Measurements from ENCODE around the gene NOG. TPM values are rescaled to one million over a fixed set of nuclear protein-coding genes. Genes with fewer than 3 reads are reported as not detected.

NOG gene
- total and polyA plus RNA-seq, 7 donors: 0.16 to 0.52 (median 0.36) TPM; not detected in 4

GRCh38 chr17:56599088-56599487, 5.6 kb downstream of the NOG start:
- H3K36me3 ChIP-seq: no peaks in the 10 kb centered on the region
- H3K4me1 ChIP-seq: peaks cover 0 to 39% (median 38%) of the 10 kb centered on the region in 4 donors
- H3K27me3 ChIP-seq: peaks cover 50 to 97% (median 74%) of the 10 kb centered on the region in 3 donors
- DNase-seq: no peak
- WGBS, 2 donors: 66 to 68% methylated on average over 4 of the region's 4 CpGs
- no peaks in the 10 kb centered on the region for H3K9me3 ChIP-seq
- H3K4me3 ChIP-seq: no peak overlapping the region
- TF ChIP-seq POLR2AphosphoS5 (IDR thresholded peaks at IDR 0.05) (no peak), POLR2A (IDR thresholded peaks at IDR 0.05) (no peak)
- no peak overlapping the region for H3K27ac ChIP-seq
- intact Hi-C loops (cut with DNase I): no loop called here

GRCh38 chr17:56599566-56599965, 6.1 kb downstream of the NOG start:
- no peak overlapping the region for H3K27ac ChIP-seq
- TF ChIP-seq POLR2AphosphoS5 (IDR thresholded peaks at IDR 0.05) (no peak), CTCF (IDR thresholded peaks at IDR 0.05) (no peak), EP300 (IDR thresholded peaks at IDR 0.05) (no peak), POLR2A (IDR thresholded peaks at IDR 0.05) (no peak)
- H3K4me3 ChIP-seq: no peak overlapping the region
- H3K4me1 ChIP-seq: peaks cover 0 to 34% (median 33%) of the 10 kb centered on the region in 4 donors
- no peaks in the 10 kb centered on the region for H3K36me3 ChIP-seq
- DNase-seq: no peak
- H3K27me3 ChIP-seq: peaks cover 50 to 92% (median 74%) of the 10 kb centered on the region in 3 donors
- H3K9me3 ChIP-seq: no peaks in the 10 kb centered on the region
- WGBS, 2 donors: 83 to 86% methylated on average over 1 of the region's 1 CpG
- intact Hi-C loops (cut with DNase I): no loop called here

GRCh38 chr17:56600256-56600655, 6.8 kb downstream of the NOG start:
- Histone ChIP-seq H3K36me3 (no peaks in the 10 kb centered on the region), H3K27me3 (peaks cover 50 to 85% (median 74%) of the 10 kb centered on the region in 3 donors), H3K9me3 (no peaks in the 10 kb centered on the region), H3K4me1 (peaks cover 0 to 27% (median 26%) of the 10 kb centered on the region in 4 donors), H3K4me3 (no peak overlapping the region), H3K27ac (no peak overlapping the region)
- TF ChIP-seq EP300 (IDR thresholded peaks at IDR 0.05): no peak
- TF ChIP-seq POLR2AphosphoS5 (IDR thresholded peaks at IDR 0.05): no peak
- TF ChIP-seq CTCF (IDR thresholded peaks at IDR 0.05): no peak
- no peak for TF ChIP-seq POLR2A (IDR thresholded peaks at IDR 0.05)
- 94 to 99% methylated on average over 1 of the region's 1 CpG for WGBS, 2 donors
- intact Hi-C loops (cut with DNase I): no loop called here
- DNase-seq: no peak

- DNase-seq: no peak
- Histone ChIP-seq H3K27ac (no peak overlapping the region), H3K36me3 (no peaks in the 10 kb centered on the region), H3K4me3 (no peak overlapping the region), H3K9me3 (no peaks in the 10 kb centered on the region), H3K27me3 (peaks cover 39 to 71% (median 62%) of the 10 kb centered on the region in 3 donors), H3K4me1 (peaks cover 0 to 15% (median 15%) of the 10 kb centered on the region in 4 donors)
- TF ChIP-seq POLR2AphosphoS5 (IDR thresholded peaks at IDR 0.05) (no peak), CTCF (IDR thresholded peaks at IDR 0.05) (no peak), EP300 (IDR thresholded peaks at IDR 0.05) (no peak), POLR2A (IDR thresholded peaks at IDR 0.05) (no peak)
- intact Hi-C loops (cut with DNase I): no loop called here
- WGBS, 2 donors: 63 to 86% methylated on average over 1 of the region's 1 CpG
Measured at GRCh38 chr17:56601591-56601990, 8.1 kb downstream of the NOG start.

GRCh38 chr17:56602292-56603130, 9.0 kb downstream of the NOG start:
- intact Hi-C loops (cut with DNase I): no loop called here
- no peaks in the 10 kb centered on the region for H3K36me3 ChIP-seq
- H3K27me3 ChIP-seq: peaks cover 33 to 62% (median 54%) of the 10 kb centered on the region in 3 donors
- no peak overlapping the region for H3K27ac ChIP-seq
- H3K4me3 ChIP-seq: no peak overlapping the region
- H3K9me3 ChIP-seq: no peaks in the 10 kb centered on the region
- H3K4me1 ChIP-seq: peaks cover 0 to 6% (median 5%) of the 10 kb centered on the region in 4 donors
- TF ChIP-seq EP300 (IDR thresholded peaks at IDR 0.05) (no peak), CTCF (IDR thresholded peaks at IDR 0.05) (no peak), POLR2AphosphoS5 (IDR thresholded peaks at IDR 0.05) (no peak), POLR2A (IDR thresholded peaks at IDR 0.05) (no peak)
- DNase-seq: no peak
- 64 to 76% methylated on average over 8 of the region's 8 CpGs for WGBS, 2 donors
